PC-3 (cell line): ENCODE measurements around the gene PFKM. TPM values are rescaled to one million over a fixed set of nuclear protein-coding genes. Genes with fewer than 3 reads are reported as not detected.
"Not testable (repeated sequence)": the region's sequence is repeated elsewhere in the genome, so short reads cannot be mapped to it uniquely, and the experiment has no call there.

Source experiments
- ATAC-seq: fragments of 200-7000 bp; cut with Tn5 transposase; 2 replicates; pipeline ENCODE4 v1.9.1; 2020; ENCODE audit warnings: mild to moderate bottlenecking, moderate library complexity
- BruUV-seq: library from RNA; stranded (reverse); fragments of 400-500 nt; replicated peaks from 2 replicates; lab custom pipeline; 2021; lab: Mats Ljungman, UMichigan
- CTCF ChIA-PET: fragments of 300-600 bp; sonication (Branson Sonifier 250); formaldehyde crosslinking; loops from one replicate; lab custom pipeline; 2022; ENCODE audit warnings: antibody characterized with exemption; lab: Charles Lee
- POLR2A ChIA-PET: fragments of 300-600 bp; sonication (Branson Sonifier 250); formaldehyde crosslinking; loops from one replicate; lab custom pipeline; 2022; ENCODE audit warnings: antibody characterized with exemption; ENCODE audit not compliant: unreplicated experiment; lab: Charles Lee
- DNase-seq: peaks from one replicate; pipeline ENCODE4 v3.0.0-alpha.2; 2015
- H2AFZ ChIP-seq: fragments of 300-600 bp; sonication (generic); 2 replicates; pipeline ENCODE4 v1.6.0; 2016; ENCODE audit warnings: antibody characterized with exemption, low read length
- H3F3A ChIP-seq: fragments of 300-600 bp; sonication (generic); one replicate; pipeline ENCODE4 v1.6.0; 2017; ENCODE audit warnings: antibody characterized with exemption, low read length, control low read depth, mild to moderate bottlenecking; ENCODE audit not compliant: unreplicated experiment
- H3K27ac ChIP-seq: fragments of 300-600 bp; sonication (generic); 2 replicates; pipeline ENCODE4 v1.5.1; 2016; ENCODE audit warnings: mild to moderate bottlenecking, low read length
- H3K27me3 ChIP-seq: fragments of 300-600 bp; sonication (generic); 2 replicates; pipeline ENCODE4 v1.6.1; 2016; ENCODE audit warnings: low read length, mixed read lengths
- H3K36me3 ChIP-seq: fragments of 300-600 bp; sonication (generic); 2 replicates; pipeline ENCODE4 v1.6.1; 2016; ENCODE audit warnings: low read depth, mixed run types, low read length, mixed read lengths
- H3K4me1 ChIP-seq: fragments of 300-600 bp; sonication (generic); 2 replicates; pipeline ENCODE4 v1.5.1; 2016; ENCODE audit warnings: low read length; ENCODE audit not compliant: insufficient read depth
- H3K4me2 ChIP-seq: fragments of 300-600 bp; sonication (generic); 2 replicates; pipeline ENCODE4 v1.6.0; 2016; ENCODE audit warnings: low read length
- H3K4me3 ChIP-seq: fragments of 300-600 bp; sonication (generic); 2 replicates; pipeline ENCODE4 v1.5.1; 2016; ENCODE audit warnings: mild to moderate bottlenecking, low read length, mixed read lengths
- H3K79me2 ChIP-seq: fragments of 300-600 bp; sonication (generic); 2 replicates; pipeline ENCODE4 v1.6.1; 2017; ENCODE audit warnings: low read length, mixed read lengths
- H3K9ac ChIP-seq: fragments of 300-600 bp; sonication (generic); 2 replicates; pipeline ENCODE4 v1.6.0; 2016; ENCODE audit warnings: mild to moderate bottlenecking, low read length
- H3K9me2 ChIP-seq: fragments of 300-600 bp; sonication (generic); replicated peaks from 2 replicates; pipeline ENCODE4 v1.6.1; 2016; ENCODE audit warnings: mixed run types, low read length, mixed read lengths
- H3K9me3 ChIP-seq: fragments of 300-600 bp; sonication (generic); 2 replicates; pipeline ENCODE4 v1.6.1; 2016; ENCODE audit warnings: low read length, mixed read lengths
- H4K20me1 ChIP-seq: fragments of 300-600 bp; sonication (generic); 2 replicates; pipeline ENCODE4 v1.6.1; 2016; ENCODE audit warnings: low read length, mixed read lengths
- CTCF ChIP-seq: fragments of 300-600 bp; sonication (generic); conservative IDR thresholded peaks from 2 replicates; pipeline ENCODE4 v1.5.1; 2017; ENCODE audit warnings: antibody characterized with exemption, low read depth, mild to moderate bottlenecking, low read length
- EZH2 ChIP-seq: fragments of 300-600 bp; sonication (generic); IDR thresholded peaks from one replicate; pipeline ENCODE4 v1.6.1; 2017; ENCODE audit warnings: antibody characterized with exemption, mild to moderate bottlenecking, low read length; ENCODE audit not compliant: unreplicated experiment
- EZH2phosphoT487 ChIP-seq: fragments of 300-600 bp; sonication (generic); IDR thresholded peaks from 2 replicates; pipeline ENCODE4 v1.6.1; 2018; ENCODE audit warnings: mild to moderate bottlenecking, antibody characterized with exemption, low read length, borderline replicate concordance
- intact Hi-C: fragments of 100-400 bp; cut with micrococcal nuclease; formaldehyde crosslinking; loops from 2 replicates; pipeline ENCODE4 v1.9.0; 2023
- total RNA-seq: library from RNA; depleted of rRNA; stranded (reverse); fragments of >200 nt; gene quantifications from 2 replicates; pipeline ENCODE4 v1.2.3, GENCODE V29; 2014

Gene PFKM
- total RNA-seq, 1 experiment from 2014 or later: 62.2 TPM

DNA sequence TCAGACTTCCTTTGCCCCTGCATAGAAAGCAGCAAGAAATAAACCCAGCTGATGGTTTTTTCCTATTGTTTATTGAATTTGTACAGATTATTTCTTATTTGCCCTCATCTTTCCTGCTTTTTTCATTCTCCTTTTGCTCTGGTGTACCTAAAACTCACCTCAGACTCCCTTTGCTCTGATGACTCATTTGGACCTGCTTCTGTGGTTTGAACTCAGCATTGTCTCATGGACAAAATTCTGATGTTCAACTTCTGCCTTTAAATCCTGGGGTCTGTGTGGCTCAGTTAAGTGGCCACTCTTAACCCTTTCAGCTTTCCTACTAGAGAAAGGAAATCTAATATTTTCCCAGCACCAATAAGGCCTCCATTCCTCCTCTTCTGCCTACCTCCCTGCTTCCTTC lies 9.7 kb upstream of the PFKM start:
- Histone ChIP-seq H3K36me3 (no peaks in the 10 kb centered on the region), H3K4me1 (peaks cover 30% of the 10 kb centered on the region), H3K4me3 (no peak overlapping the region), H3K27ac (no peak overlapping the region), H3K9me2 (no peaks in the 10 kb centered on the region), H3K4me2 (no peak overlapping the region), H2AFZ (no peak overlapping the region), H3K9me3 (no peaks in the 10 kb centered on the region), H3K27me3 (no peaks in the 10 kb centered on the region), H4K20me1 (no peaks in the 10 kb centered on the region), H3K79me2 (peaks cover 13% of the 10 kb centered on the region), H3K9ac (no peak overlapping the region), H3F3A (no peaks in the 10 kb centered on the region)
- TF ChIP-seq CTCF (no peak), EZH2 (no peak), EZH2phosphoT487 (no peak)
- CTCF ChIA-PET: no interaction called here
- intact Hi-C loops: no loop called here
- DNase-seq: peak; percentile 38
- no peak for ATAC-seq
- POLR2A ChIA-PET: no interaction called here
- no TSS peak for BruUV-seq

DNA sequence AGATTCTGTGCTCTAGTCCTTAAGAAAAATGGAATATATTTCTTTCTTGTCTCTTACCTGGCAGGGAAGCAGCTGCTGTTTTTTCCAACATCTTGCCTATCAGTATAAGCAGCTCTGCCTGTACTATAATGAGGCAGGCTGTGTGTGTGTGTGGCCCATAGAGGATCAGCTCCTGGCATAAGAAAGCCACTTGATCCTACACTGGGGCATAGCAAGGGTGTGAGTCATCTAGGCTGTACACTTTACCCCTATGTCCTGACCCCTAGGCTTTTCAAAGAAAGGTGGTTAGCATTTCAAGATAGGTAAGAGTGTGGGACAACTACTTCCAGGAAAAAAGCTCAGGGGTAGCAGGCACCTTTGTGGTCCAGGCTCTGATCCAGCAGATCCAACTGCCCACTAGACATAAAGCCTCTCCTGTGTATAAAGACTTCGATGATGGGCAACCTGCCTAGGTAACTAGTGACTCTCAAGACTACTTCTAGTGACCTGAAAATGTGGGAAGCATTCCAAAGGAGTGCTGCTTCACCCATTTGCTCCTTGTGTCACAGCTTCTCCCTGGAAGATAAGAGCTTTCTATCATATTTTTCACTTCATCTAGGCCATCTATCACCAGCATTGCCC lies 8.4 kb upstream of the PFKM start:
- Histone ChIP-seq H3K27me3 (no peaks in the 10 kb centered on the region), H3K4me3 (no peak overlapping the region), H3K9ac (no peak overlapping the region), H4K20me1 (no peaks in the 10 kb centered on the region), H3K27ac (no peak overlapping the region), H3K79me2 (no peaks in the 10 kb centered on the region), H3K9me2 (no peaks in the 10 kb centered on the region), H3F3A (no peaks in the 10 kb centered on the region), H3K4me2 (no peak overlapping the region), H3K36me3 (no peaks in the 10 kb centered on the region), H3K4me1 (peaks cover 25% of the 10 kb centered on the region), H3K9me3 (no peaks in the 10 kb centered on the region), H2AFZ (no peak overlapping the region)
- DNase-seq (peak; percentile 16), ATAC-seq (0 out of 2 replicates have a peak, but pooled peaks have one; percentile 13)
- ChIA-PET POLR2A (no interaction called here), CTCF (no interaction called here)
- TF ChIP-seq EZH2phosphoT487 (no peak), EZH2 (no peak), CTCF (no peak)
- intact Hi-C loops: no loop called here
- no TSS peak for BruUV-seq

GRCh38 chr12:48111312-48111693 lies 7.9 kb upstream of the PFKM start:
- POLR2A ChIA-PET, H3K9ac ChIP-seq, H3K9me2 ChIP-seq, BruUV-seq, H2AFZ ChIP-seq, ATAC-seq, H3K79me2 ChIP-seq, DNase-seq, H3K27ac ChIP-seq, H4K20me1 ChIP-seq, intact Hi-C loops, H3K36me3 ChIP-seq, H3K4me3 ChIP-seq, H3K4me2 ChIP-seq, H3K27me3 ChIP-seq, H3K9me3 ChIP-seq, CTCF ChIA-PET, H3F3A ChIP-seq: not testable (repeated sequence)
- H3K4me1 ChIP-seq: peaks cover 25% of the 10 kb centered on the region
